ENCODE results near the gene LRRK1. TPM values are rescaled to one million over a fixed set of nuclear protein-coding genes. Genes with fewer than 3 reads are reported as not detected.

LRRK1 gene
- total and polyA plus RNA-seq, 2 of the 13 experiments (the other 11 are each of a cell fraction or from before 2014, with no cell fraction given): 0.13 to 1.2 TPM

DNA sequence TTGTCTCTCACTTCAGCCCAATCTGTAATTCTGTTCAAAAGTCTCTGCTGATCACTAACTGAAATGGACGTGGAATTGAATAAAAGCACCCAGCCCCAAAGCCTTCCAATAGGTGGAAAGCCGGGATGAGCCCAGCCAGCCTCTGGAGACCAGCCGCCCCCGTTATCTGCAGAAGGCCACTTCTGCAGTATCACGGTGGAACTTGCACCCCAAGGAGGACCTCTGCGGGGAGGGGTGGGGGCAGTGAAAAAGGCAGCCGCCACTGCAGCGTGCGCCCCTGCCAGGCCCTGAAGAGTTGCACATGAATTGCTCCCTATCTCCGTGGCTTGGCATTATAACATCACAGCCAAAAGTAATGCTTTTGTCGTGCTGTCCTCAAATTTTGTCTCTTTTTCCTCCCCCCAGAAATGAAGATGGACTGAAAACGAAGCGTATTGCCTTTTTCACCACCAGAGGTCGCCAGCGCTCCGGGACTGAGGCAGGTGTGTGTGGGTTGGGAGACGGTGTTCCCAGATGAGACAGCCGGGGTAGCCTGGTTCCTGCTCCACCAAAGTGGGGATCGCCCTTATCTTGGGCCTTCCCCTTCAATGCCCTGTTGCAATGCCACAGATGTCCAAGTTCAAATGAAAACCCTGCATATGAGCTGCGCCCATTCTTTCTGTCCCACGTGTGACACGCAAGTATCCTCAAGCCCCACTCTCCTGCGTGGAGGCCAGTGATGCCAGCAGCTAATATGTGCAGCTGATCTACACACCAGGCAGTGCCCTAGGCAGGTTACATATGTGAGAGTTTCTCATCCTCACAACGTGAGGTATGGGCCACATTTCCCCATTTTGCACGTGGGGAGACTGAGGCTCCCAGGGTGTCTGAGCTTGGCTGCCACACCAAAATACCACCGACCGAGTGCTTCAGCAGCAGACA is 96.0 kb downstream of the LRRK1 start:
- peaks cover 9 to 61% of the 10 kb centered on the region in 2 experiments; a peak in 4 of 5 replicates for H3K27me3 ChIP-seq (ENCODE audit: control insufficient read depth in 1 of 2, insufficient read depth in 2 of 2, low read length in 2 of 2)
- no peaks in the 10 kb centered on the region for H3K9me3 ChIP-seq (ENCODE audit: low read length)
- peak; percentile 53 for DNase-seq (ENCODE audit: low spot score)
- H3K36me3 ChIP-seq (replicated peaks in 1 of 2; ENCODE audit: control insufficient read depth in 1 of 2, insufficient read depth in 2 of 2, low read length in 2 of 2): no peaks in the 10 kb centered on the region
- in situ Hi-C loops (cut with HindIII; ENCODE audit: extremely low pct_ligation_motif_present, low pct_unique_long_range_greater_than_20kb): loop anchor here (5.0 to 25.0 kb wide), 3 partner anchors 52 to 353 kb away; no protein-coding TSS in a partner anchor
- no peak overlapping the region for H3K9ac ChIP-seq (ENCODE audit: insufficient read depth, low read depth, low read length)
- peak overlapping the region; percentile 6; the same call in 1 of the 2 replicates for H3K4me2 ChIP-seq (ENCODE audit: low read depth, low read length)
- intact Hi-C loops (cut with micrococcal nuclease; ENCODE audit: unreplicated experiment): loop anchor here (1.0 to 2.0 kb wide), 3 partner anchors 74 to 243 kb away; no protein-coding TSS in a partner anchor
- 34% methylated on average over 23 of the region's 27 CpGs for WGBS (ENCODE audit: low lambda C conversion rate)
- FAIRE-seq: peak; percentile 83
- ChIA-PET CTCF (ENCODE audit: low intra/inter-chr PET ratio, low total read pairs) (interaction anchor here (1.1 to 4.6 kb wide), 4 partner anchors 54 to 243 kb away, joined by 3 to 72 read pairs (median 5); no protein-coding TSS in a partner anchor), POLR2A (interaction anchor here (1.2 kb wide), 1 partner anchor 54 kb away, joined by 5 read pairs; no protein-coding TSS in a partner anchor)
- no TSS peak for BruUV-seq (replicated peaks)
- H4K20me1 ChIP-seq (ENCODE audit: insufficient read depth, low read length): no peaks in the 10 kb centered on the region
- peak; percentile 78 for ATAC-seq
- H3K4me1 ChIP-seq (ENCODE audit: insufficient read depth, low read length): peaks cover 20% of the 10 kb centered on the region
- H3K79me2 ChIP-seq (ENCODE audit: insufficient read depth, low read length): no peaks in the 10 kb centered on the region
- H3K27ac ChIP-seq (ENCODE audit: extremely low read length, insufficient read depth, low read length): no peak overlapping the region
- no peak overlapping the region for H3K4me3 ChIP-seq (replicated peaks in 1 of 3; ENCODE audit: insufficient read depth in 1 of 3, low read depth in 2 of 3, low read length in 3 of 3)
- no peak overlapping the region for H2AFZ ChIP-seq (ENCODE audit: low read length)
- 0 out of 2 replicates have a peak, but pooled peaks have one; percentile 20 for TF ChIP-seq SIN3B (IDR thresholded peaks at IDR 0.05; ENCODE audit: low read length)
- TF ChIP-seq, protein P1, sequence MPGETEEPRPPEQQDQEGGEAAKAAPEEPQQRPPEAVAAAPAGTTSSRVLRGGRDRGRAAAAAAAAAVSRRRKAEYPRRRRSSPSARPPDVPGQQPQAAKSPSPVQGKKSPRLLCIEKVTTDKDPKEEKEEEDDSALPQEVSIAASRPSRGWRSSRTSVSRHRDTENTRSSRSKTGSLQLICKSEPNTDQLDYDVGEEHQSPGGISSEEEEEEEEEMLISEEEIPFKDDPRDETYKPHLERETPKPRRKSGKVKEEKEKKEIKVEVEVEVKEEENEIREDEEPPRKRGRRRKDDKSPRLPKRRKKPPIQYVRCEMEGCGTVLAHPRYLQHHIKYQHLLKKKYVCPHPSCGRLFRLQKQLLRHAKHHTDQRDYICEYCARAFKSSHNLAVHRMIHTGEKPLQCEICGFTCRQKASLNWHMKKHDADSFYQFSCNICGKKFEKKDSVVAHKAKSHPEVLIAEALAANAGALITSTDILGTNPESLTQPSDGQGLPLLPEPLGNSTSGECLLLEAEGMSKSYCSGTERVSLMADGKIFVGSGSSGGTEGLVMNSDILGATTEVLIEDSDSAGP (CRISPR knock-in tag; IDR thresholded peaks at IDR 0.05; ENCODE audit: borderline replicate concordance): peak; percentile 21; the same call in 1 of the 2 replicates
- TF ChIP-seq MIER3 (CRISPR knock-in tag; IDR thresholded peaks at IDR 0.05; ENCODE audit: borderline replicate concordance): 0 out of 2 replicates have a peak, but pooled peaks have one; percentile 32
- TF ChIP-seq ZNF567 (CRISPR knock-in tag; IDR thresholded peaks at IDR 0.05; ENCODE audit: borderline replicate concordance): 0 out of 2 replicates have a peak, but pooled peaks have one; percentile 32
- TF ChIP-seq ZFP36 (IDR thresholded peaks at IDR 0.05; ENCODE audit: borderline replicate concordance, low read depth, low read length, partially characterized antibody): peak; percentile 7
- TF ChIP-seq KLF12 (CRISPR knock-in tag; IDR thresholded peaks at IDR 0.05; ENCODE audit: borderline replicate concordance): no peak
- TF ChIP-seq RBFOX2 (IDR thresholded peaks at IDR 0.05; ENCODE audit: low read depth, low read length): no peak
- TF ChIP-seq ZBTB20 (CRISPR knock-in tag; IDR thresholded peaks at IDR 0.05; ENCODE audit: borderline replicate concordance, low read depth): no peak
- TF ChIP-seq NR2F6 (IDR thresholded peaks at IDR 0.05): no peak
- TF ChIP-seq NR2F6 (CRISPR knock-in tag; IDR thresholded peaks at IDR 0.05): 0 out of 2 replicates have a peak, but pooled peaks have one; percentile 10
- TF ChIP-seq, protein P2, sequence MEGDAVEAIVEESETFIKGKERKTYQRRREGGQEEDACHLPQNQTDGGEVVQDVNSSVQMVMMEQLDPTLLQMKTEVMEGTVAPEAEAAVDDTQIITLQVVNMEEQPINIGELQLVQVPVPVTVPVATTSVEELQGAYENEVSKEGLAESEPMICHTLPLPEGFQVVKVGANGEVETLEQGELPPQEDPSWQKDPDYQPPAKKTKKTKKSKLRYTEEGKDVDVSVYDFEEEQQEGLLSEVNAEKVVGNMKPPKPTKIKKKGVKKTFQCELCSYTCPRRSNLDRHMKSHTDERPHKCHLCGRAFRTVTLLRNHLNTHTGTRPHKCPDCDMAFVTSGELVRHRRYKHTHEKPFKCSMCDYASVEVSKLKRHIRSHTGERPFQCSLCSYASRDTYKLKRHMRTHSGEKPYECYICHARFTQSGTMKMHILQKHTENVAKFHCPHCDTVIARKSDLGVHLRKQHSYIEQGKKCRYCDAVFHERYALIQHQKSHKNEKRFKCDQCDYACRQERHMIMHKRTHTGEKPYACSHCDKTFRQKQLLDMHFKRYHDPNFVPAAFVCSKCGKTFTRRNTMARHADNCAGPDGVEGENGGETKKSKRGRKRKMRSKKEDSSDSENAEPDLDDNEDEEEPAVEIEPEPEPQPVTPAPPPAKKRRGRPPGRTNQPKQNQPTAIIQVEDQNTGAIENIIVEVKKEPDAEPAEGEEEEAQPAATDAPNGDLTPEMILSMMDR (CRISPR knock-in tag; IDR thresholded peaks at IDR 0.05): peak; percentile 95
- 0 out of 2 replicates have a peak, but pooled peaks have one; percentile 27 for TF ChIP-seq ELF3 (CRISPR knock-in tag; IDR thresholded peaks at IDR 0.05)
- 0 out of 2 replicates have a peak, but pooled peaks have one; percentile 26 for TF ChIP-seq THAP11 (CRISPR knock-in tag; IDR thresholded peaks at IDR 0.05)
- TF ChIP-seq ELF1 (CRISPR knock-in tag; IDR thresholded peaks at IDR 0.05): 0 out of 2 replicates have a peak, but pooled peaks have one; percentile 17
- TF ChIP-seq, protein P3, sequence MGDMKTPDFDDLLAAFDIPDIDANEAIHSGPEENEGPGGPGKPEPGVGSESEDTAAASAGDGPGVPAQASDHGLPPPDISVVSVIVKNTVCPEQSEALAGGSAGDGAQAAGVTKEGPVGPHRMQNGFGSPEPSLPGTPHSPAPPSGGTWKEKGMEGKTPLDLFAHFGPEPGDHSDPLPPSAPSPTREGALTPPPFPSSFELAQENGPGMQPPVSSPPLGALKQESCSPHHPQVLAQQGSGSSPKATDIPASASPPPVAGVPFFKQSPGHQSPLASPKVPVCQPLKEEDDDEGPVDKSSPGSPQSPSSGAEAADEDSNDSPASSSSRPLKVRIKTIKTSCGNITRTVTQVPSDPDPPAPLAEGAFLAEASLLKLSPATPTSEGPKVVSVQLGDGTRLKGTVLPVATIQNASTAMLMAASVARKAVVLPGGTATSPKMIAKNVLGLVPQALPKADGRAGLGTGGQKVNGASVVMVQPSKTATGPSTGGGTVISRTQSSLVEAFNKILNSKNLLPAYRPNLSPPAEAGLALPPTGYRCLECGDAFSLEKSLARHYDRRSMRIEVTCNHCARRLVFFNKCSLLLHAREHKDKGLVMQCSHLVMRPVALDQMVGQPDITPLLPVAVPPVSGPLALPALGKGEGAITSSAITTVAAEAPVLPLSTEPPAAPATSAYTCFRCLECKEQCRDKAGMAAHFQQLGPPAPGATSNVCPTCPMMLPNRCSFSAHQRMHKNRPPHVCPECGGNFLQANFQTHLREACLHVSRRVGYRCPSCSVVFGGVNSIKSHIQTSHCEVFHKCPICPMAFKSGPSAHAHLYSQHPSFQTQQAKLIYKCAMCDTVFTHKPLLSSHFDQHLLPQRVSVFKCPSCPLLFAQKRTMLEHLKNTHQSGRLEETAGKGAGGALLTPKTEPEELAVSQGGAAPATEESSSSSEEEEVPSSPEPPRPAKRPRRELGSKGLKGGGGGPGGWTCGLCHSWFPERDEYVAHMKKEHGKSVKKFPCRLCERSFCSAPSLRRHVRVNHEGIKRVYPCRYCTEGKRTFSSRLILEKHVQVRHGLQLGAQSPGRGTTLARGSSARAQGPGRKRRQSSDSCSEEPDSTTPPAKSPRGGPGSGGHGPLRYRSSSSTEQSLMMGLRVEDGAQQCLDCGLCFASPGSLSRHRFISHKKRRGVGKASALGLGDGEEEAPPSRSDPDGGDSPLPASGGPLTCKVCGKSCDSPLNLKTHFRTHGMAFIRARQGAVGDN (CRISPR knock-in tag; IDR thresholded peaks at IDR 0.05): peak; percentile 21; the same call in 1 of the 2 replicates
